Right lobe of liver (tissue), 4 donors: Measurements from ENCODE around the gene GRIA1.

Experiments used
- POLR2A ChIP-seq: fragments of 450-650 bp; IDR thresholded peaks from one replicate; pipeline ENCODE4 v1.6.1; 2017; ENCODE audit warnings: antibody characterized with exemption, mild to moderate bottlenecking
- TF ChIP-seq, protein P1 (sequence below), 4 donors: fragments of 200-600 bp in 3 of 4; fragments of 450-650 bp in 1 of 4; IDR thresholded peaks; one replicate each; pipeline versions ENCODE4 v1.5.1 to v1.8.0; 2016 to 2022; ENCODE audit warnings: antibody characterized with exemption in 4 of 4, mild to moderate bottlenecking in 2 of 4
- donor health status: DM: no; HTN: no; CAD: no.
- donor health status: DM: no; HTN: no; CAD: no.
- donor health status: DM: no; HTN: yes; CAD: no.

DNA sequence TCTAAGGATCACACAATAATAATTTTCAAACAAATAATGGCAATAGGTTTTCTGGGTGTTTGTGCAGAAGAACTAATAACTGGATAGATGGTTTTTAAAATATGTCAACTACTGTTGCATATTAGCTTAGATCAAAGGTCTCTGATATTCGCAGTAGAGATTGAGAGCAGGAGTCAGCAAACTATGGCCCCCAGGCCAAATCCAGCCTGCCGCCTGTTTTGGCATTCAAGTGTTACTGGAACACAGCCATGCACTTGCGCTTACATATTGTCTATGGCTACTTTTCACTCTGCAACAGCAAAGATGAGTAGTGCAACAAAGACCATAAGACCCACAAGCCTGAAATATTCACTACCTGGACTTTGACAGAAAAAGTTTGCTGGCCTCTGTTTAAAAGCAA, 260.8 kb downstream of the GRIA1 start:
- no peak for TF ChIP-seq POLR2A
- TF ChIP-seq, protein P1, sequence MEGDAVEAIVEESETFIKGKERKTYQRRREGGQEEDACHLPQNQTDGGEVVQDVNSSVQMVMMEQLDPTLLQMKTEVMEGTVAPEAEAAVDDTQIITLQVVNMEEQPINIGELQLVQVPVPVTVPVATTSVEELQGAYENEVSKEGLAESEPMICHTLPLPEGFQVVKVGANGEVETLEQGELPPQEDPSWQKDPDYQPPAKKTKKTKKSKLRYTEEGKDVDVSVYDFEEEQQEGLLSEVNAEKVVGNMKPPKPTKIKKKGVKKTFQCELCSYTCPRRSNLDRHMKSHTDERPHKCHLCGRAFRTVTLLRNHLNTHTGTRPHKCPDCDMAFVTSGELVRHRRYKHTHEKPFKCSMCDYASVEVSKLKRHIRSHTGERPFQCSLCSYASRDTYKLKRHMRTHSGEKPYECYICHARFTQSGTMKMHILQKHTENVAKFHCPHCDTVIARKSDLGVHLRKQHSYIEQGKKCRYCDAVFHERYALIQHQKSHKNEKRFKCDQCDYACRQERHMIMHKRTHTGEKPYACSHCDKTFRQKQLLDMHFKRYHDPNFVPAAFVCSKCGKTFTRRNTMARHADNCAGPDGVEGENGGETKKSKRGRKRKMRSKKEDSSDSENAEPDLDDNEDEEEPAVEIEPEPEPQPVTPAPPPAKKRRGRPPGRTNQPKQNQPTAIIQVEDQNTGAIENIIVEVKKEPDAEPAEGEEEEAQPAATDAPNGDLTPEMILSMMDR (IDR thresholded peaks at IDR 0.05), result no peak
